HCT116 (cell line): ENCODE results near the gene ADAM10. TPM values are rescaled to one million over a fixed set of nuclear protein-coding genes. Genes with fewer than 3 reads are reported as not detected.

Source experiments
- ATAC-seq: fragments of 200-7000 bp; cut with Tn5 transposase; 2 replicates; pipeline ENCODE4 v1.9.1; 2020; ENCODE audit warnings: mild to moderate bottlenecking, moderate library complexity
- BruUV-seq: library from RNA; stranded (reverse); fragments of 400-500 nt; replicated peaks from 2 replicates; lab custom pipeline; 2021; lab: Mats Ljungman, UMichigan
- CTCF ChIA-PET: fragments of 300-600 bp; sonication (Branson Sonifier 250); formaldehyde crosslinking; loops from one replicate; lab custom pipeline; 2021; ENCODE audit warnings: antibody characterized with exemption; lab: Charles Lee
- POLR2A ChIA-PET: fragments of 300-600, 350-600 bp; sonication (Branson Sonifier 250); formaldehyde crosslinking; loops from one replicate; lab custom pipeline; 2021; ENCODE audit warnings: antibody characterized with exemption; lab: Charles Lee
- RAD21 ChIA-PET, 2 experiments: fragments of 300-600 bp; sonication (Branson Sonifier 250); formaldehyde crosslinking; loops; one replicate each; lab custom pipeline; 2023; ENCODE audit warnings: low total read pairs in 2 of 2; ENCODE audit not compliant: uncharacterized antibody in 2 of 2, unreplicated experiment in 2 of 2, low non-redundant PET in 1 of 2; lab: Charles Lee
- DNase-seq: peaks from one replicate; pipeline ENCODE4 v3.0.0-alpha.2; 2010; ENCODE audit warnings: low read depth, low spot score
- H2AFZ ChIP-seq: fragments of 200-600 bp; shearing (Covaris generic), sonication (generic); 2 replicates; pipeline ENCODE4 v1.6.1; 2017; ENCODE audit warnings: low read depth, mixed run types, mixed read lengths, antibody characterized with exemption, low read length; ENCODE audit not compliant: poor library complexity, severe bottlenecking
- H3K27ac ChIP-seq: 2 replicates; pipeline ENCODE4 v1.5.1; 2012; ENCODE audit warnings: low read depth, low read length
- H3K27me3 ChIP-seq: fragments of 200-600 bp; sonication (generic); 2 replicates; pipeline ENCODE4 v1.6.1; 2016; ENCODE audit warnings: mixed run types, low read length, mixed read lengths; ENCODE audit not compliant: insufficient read depth
- H3K36me3 ChIP-seq, 2 experiments: fragments of 200-500 bp in 1 of 2; fragments of 200-600 bp in 1 of 2; sonication (Bioruptor generic) in 1 of 2; sonication (generic) in 1 of 2; 2 replicates each; pipeline versions ENCODE4 v1.5.1 to v1.6.1; 2014 to 2016; ENCODE audit warnings: low read length in 2 of 2, inconsistent platforms in 1 of 2, mixed read lengths in 1 of 2, mixed run types in 1 of 2; ENCODE audit not compliant: insufficient read depth in 2 of 2, control insufficient read depth in 1 of 2
- H3K4me1 ChIP-seq, 2 experiments: fragments of 200-600 bp in 1 of 2; sonication (generic) in 1 of 2; 2 replicates each; pipeline versions ENCODE4 v1.5.1 to v1.6.1; 2012 to 2017; ENCODE audit warnings: low read length in 2 of 2, inconsistent platforms in 1 of 2, mild to moderate bottlenecking in 1 of 2, mixed read lengths in 1 of 2, mixed run types in 1 of 2, moderate library complexity in 1 of 2; ENCODE audit not compliant: insufficient read depth in 2 of 2, control insufficient read depth in 1 of 2
- H3K4me2 ChIP-seq: fragments of 200-600 bp; sonication (generic); 2 replicates; pipeline ENCODE4 v1.6.1; 2017; ENCODE audit warnings: mixed run types, low read length, mixed read lengths
- H3K4me3 ChIP-seq, 2 experiments: fragments of 200-600 bp in 1 of 2; sonication (generic) in 1 of 2; replicated peaks in 1 of 2; 2 replicates each; pipeline ENCODE4 v1.5.1; 2011 to 2016; ENCODE audit warnings: low read length in 2 of 2, control low read depth in 1 of 2, low read depth in 1 of 2, mild to moderate bottlenecking in 1 of 2, mixed read lengths in 1 of 2, mixed run types in 1 of 2
- H3K79me2 ChIP-seq: fragments of 200-600 bp; sonication (generic); 2 replicates; pipeline ENCODE4 v1.6.1; 2017; ENCODE audit warnings: mild to moderate bottlenecking, mixed run types, low read length, moderate library complexity, mixed read lengths; ENCODE audit not compliant: insufficient read depth
- H3K9ac ChIP-seq: fragments of 200-600 bp; sonication (generic); 2 replicates; pipeline ENCODE4 v1.6.1; 2016; ENCODE audit warnings: low read length, mixed read lengths
- H3K9me2 ChIP-seq: fragments of 200-600 bp; sonication (generic), shearing (Covaris generic); 2 replicates; pipeline ENCODE4 v1.6.1; 2017; ENCODE audit warnings: mixed run types, mild to moderate bottlenecking, moderate library complexity; ENCODE audit not compliant: insufficient read depth
- H3K9me3 ChIP-seq, 2 experiments: fragments of 200-500 bp in 1 of 2; fragments of 200-600 bp in 1 of 2; sonication (Bioruptor generic) in 1 of 2; sonication (generic) in 1 of 2; 2 replicates each; pipeline ENCODE4 v1.6.1; 2014 to 2017; ENCODE audit warnings: low read length in 2 of 2, mixed read lengths in 2 of 2, inconsistent platforms in 1 of 2, low read depth in 1 of 2, mild to moderate bottlenecking in 1 of 2, mixed run types in 1 of 2, moderate library complexity in 1 of 2; ENCODE audit not compliant: control insufficient read depth in 1 of 2, insufficient read depth in 1 of 2
- H4K20me1 ChIP-seq: fragments of 200-600 bp; sonication (generic), shearing (Covaris generic); 2 replicates; pipeline ENCODE4 v1.6.1; 2017; ENCODE audit warnings: mixed run types, mild to moderate bottlenecking, moderate library complexity; ENCODE audit not compliant: insufficient read depth
- ATF3 ChIP-seq: IDR thresholded peaks from 2 replicates; pipeline ENCODE4 v1.6.1; 2012
- CBX3 ChIP-seq: IDR thresholded peaks from 2 replicates; pipeline ENCODE4 v1.6.1; 2012; ENCODE audit warnings: low read depth
- EGR1 ChIP-seq: IDR thresholded peaks from 2 replicates; pipeline ENCODE4 v1.6.1; 2012; ENCODE audit warnings: low read depth
- ELF1 ChIP-seq: IDR thresholded peaks from 2 replicates; pipeline ENCODE4 v1.6.1; 2012; ENCODE audit warnings: low read depth, borderline replicate concordance
- FOSL1 ChIP-seq: IDR thresholded peaks from 2 replicates; pipeline ENCODE4 v1.6.1; 2012; ENCODE audit warnings: low read depth
- JUND ChIP-seq: IDR thresholded peaks from 2 replicates; pipeline ENCODE4 v1.6.1; 2012
- MAX ChIP-seq: IDR thresholded peaks from 2 replicates; pipeline ENCODE4 v1.6.1; 2012
- POLR2A ChIP-seq: IDR thresholded peaks from 2 replicates; pipeline ENCODE4 v1.7.0; 2011; ENCODE audit warnings: borderline replicate concordance; ENCODE audit not compliant: insufficient read depth, insufficient read length; ENCODE audit errors: extremely low read depth
- POLR2AphosphoS5 ChIP-seq: IDR thresholded peaks from 2 replicates; pipeline ENCODE4 v1.6.1; 2011; ENCODE audit warnings: mild to moderate bottlenecking, low read depth, low read length, moderate library complexity
- RAD21 ChIP-seq: IDR thresholded peaks from 2 replicates; pipeline ENCODE4 v1.6.1; 2012; ENCODE audit warnings: low read depth, mild to moderate bottlenecking
- REST ChIP-seq: IDR thresholded peaks from 2 replicates; pipeline ENCODE4 v1.6.1; 2012; ENCODE audit warnings: low read depth
- SIN3A ChIP-seq: IDR thresholded peaks from 2 replicates; pipeline ENCODE4 v1.6.1; 2012; ENCODE audit warnings: low read depth
- SP1 ChIP-seq: IDR thresholded peaks from 2 replicates; pipeline ENCODE4 v1.6.1; 2012; ENCODE audit warnings: low read depth
- SRF ChIP-seq: IDR thresholded peaks from 2 replicates; pipeline ENCODE4 v1.6.1; 2012; ENCODE audit warnings: low read depth
- ZFX ChIP-seq: fragments of 450-650 bp; IDR thresholded peaks from 2 replicates; pipeline ENCODE4 v1.6.1; 2017
- ZNF274 ChIP-seq: fragments of 200-500 bp; sonication (Bioruptor generic); IDR thresholded peaks from 2 replicates; pipeline ENCODE4 v1.6.1; 2014; ENCODE audit warnings: mild to moderate bottlenecking, low read depth, low read length, inconsistent platforms
- intact Hi-C: fragments of 100-400 bp; cut with micrococcal nuclease; formaldehyde crosslinking; loops from 2 replicates; pipeline ENCODE4 v1.10.0; 2022
- total RNA-seq: library from RNA; stranded (reverse); gene quantifications from one replicate; pipeline ENCODE4 v1.2.1, GENCODE V29; 2021; ENCODE audit not compliant: unreplicated experiment

ADAM10 gene
- total RNA-seq, 1 experiment from 2014 or later: 158 TPM

GRCh38 chr15:58726867-58727266, 22.6 kb downstream of the ADAM10 start:
- Histone ChIP-seq H4K20me1 (0 out of 2 replicates have a peak, but pooled peaks cover 3% of the 10 kb centered on the region), H3K4me3 (no peak overlapping the region), H2AFZ (no peak overlapping the region), H3K4me1 (peaks cover 8 to 11% of the 10 kb centered on the region in 2 experiments), H3K27ac (no peak overlapping the region), H3K79me2 (peaks cover 97% of the 10 kb centered on the region), H3K36me3 (no peaks in the 10 kb centered on the region), H3K9ac (no peak overlapping the region), H3K9me3 (no peaks in the 10 kb centered on the region), H3K9me2 (no peaks in the 10 kb centered on the region), H3K4me2 (no peak overlapping the region), H3K27me3 (no peaks in the 10 kb centered on the region)
- no TSS peak for BruUV-seq
- RAD21 ChIA-PET: no interaction called here
- POLR2A ChIA-PET: no interaction called here
- CTCF ChIA-PET: no interaction called here
- no peak for ATAC-seq
- intact Hi-C loops: no loop called here
- no peak for DNase-seq
- TF ChIP-seq ZNF274: no peak
- no peak for TF ChIP-seq POLR2AphosphoS5
- TF ChIP-seq SIN3A: no peak
- no peak for TF ChIP-seq MAX
- TF ChIP-seq SP1: no peak
- TF ChIP-seq POLR2A: no peak
- no peak for TF ChIP-seq ELF1
- no peak for TF ChIP-seq REST
- no peak for TF ChIP-seq SRF
- no peak for TF ChIP-seq FOSL1
- TF ChIP-seq CBX3: no peak
- no peak for TF ChIP-seq JUND
- no peak for TF ChIP-seq ZFX
- TF ChIP-seq EGR1: no peak
- no peak for TF ChIP-seq ATF3
- TF ChIP-seq RAD21: no peak
- TF ChIP-seq, all 23 proteins: peak for 0
